HPDE6-E6E7 (cell line): Measurements from ENCODE around the gene RPH3AL.
"Not testable (repeated sequence)": the region's sequence is repeated elsewhere in the genome, so short reads cannot be mapped to it uniquely, and the experiment has no call there.

ENCODE experiments used
- DNase-seq: peaks from one replicate; pipeline ENCODE4 v3.0.0; 2011; ENCODE audit warnings: missing footprints; ENCODE audit errors: extremely low spot score

The RPH3AL gene

DNA sequence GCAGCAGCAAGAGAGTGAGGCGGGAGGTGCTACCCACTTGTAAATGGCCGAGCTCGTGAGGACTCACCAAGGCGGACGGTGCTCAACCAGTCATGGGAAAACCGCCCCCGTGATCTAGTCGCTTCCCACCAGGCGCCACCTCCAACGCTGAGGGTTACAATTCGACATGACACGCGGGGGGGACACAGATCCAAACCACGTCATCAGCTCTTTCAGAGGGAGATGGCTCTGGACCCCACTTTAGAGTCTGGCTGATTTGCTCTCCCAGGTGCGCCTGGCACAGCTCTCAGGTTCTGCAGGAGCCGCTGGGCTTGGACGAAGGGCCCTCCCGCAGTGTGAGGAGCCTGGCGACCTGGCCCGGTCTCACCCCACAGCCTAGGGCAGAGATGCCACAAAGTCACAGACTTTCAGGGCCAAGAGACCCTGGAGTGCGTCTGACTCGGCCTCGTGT lies 150.1 kb downstream of the RPH3AL start:
- no peak for DNase-seq

GRCh38 chr17:201736-202135 lies 150.9 kb downstream of the RPH3AL start:
- DNase-seq, result not testable (repeated sequence)

- not testable (repeated sequence) for DNase-seq
Measured at GRCh38 chr17:201257-201656, 151.3 kb downstream of the RPH3AL start.

DNA sequence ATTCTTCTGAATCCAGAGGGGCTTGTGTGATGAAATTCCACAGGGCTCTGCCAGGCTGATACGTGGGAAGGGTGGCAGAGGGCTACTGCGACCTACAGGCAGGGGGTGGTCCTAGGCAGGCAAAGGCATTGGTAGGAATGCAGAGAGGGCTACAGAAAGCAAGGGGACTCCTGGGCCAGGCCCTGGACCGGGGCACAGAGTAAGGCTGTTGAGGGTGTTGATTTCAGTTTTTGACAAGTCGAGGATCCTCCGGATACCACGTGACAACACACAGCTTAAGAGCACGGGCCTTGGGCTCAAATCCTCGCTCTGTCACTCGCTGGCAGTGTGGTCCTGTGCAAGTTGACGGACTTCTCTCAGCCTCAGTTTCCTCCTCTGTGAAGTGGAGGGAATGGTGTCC lies 152.0 kb downstream of the RPH3AL start:
- no peak for DNase-seq

DNA sequence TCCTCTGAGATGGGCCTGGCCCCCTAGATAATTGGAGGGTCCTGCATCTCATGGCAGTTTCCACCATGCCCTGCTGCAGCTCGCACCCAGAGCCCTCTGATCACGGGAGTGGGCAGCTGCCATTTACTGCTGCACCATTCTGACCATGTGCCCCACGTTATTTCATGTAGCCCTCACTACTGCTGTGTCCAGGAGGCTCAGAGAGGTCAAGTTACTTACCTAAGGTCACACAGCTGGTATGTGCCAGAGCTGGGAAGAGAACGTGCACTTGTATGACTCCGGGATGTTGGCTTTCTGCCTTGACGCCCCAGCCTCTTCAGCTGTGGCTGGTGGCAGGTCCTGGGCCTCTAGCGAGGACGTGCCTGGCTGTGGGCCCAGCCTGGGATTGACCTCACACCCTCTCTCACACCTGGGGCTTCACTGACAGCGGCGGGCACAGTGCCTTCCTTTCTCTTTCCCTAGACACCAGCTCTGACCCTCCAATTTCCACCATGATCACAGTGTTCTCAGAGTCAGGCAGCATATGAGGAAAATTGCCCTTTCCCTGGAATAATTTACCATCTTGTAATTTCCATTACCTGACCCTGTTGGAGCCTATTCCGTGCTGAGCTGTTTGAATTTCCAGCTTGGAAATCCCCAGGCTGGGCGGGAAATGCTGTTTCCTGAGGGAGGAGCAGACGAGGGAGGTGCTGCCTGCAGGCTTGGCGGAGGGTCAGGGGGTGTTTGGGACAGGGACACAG lies 152.6 kb downstream of the RPH3AL start:
- no peak for DNase-seq

- DNase-seq, result no peak
Measured at GRCh38 chr17:199191-199604, 153.4 kb downstream of the RPH3AL start.

GRCh38 chr17:198225-198624 lies 154.4 kb downstream of the RPH3AL start:
- DNase-seq, result not testable (repeated sequence)

- no peak for DNase-seq
Measured at GRCh38 chr17:197352-197751, 155.3 kb downstream of the RPH3AL start.

GRCh38 chr17:194828-195602 lies 157.6 kb downstream of the RPH3AL start:
- no peak for DNase-seq

DNA sequence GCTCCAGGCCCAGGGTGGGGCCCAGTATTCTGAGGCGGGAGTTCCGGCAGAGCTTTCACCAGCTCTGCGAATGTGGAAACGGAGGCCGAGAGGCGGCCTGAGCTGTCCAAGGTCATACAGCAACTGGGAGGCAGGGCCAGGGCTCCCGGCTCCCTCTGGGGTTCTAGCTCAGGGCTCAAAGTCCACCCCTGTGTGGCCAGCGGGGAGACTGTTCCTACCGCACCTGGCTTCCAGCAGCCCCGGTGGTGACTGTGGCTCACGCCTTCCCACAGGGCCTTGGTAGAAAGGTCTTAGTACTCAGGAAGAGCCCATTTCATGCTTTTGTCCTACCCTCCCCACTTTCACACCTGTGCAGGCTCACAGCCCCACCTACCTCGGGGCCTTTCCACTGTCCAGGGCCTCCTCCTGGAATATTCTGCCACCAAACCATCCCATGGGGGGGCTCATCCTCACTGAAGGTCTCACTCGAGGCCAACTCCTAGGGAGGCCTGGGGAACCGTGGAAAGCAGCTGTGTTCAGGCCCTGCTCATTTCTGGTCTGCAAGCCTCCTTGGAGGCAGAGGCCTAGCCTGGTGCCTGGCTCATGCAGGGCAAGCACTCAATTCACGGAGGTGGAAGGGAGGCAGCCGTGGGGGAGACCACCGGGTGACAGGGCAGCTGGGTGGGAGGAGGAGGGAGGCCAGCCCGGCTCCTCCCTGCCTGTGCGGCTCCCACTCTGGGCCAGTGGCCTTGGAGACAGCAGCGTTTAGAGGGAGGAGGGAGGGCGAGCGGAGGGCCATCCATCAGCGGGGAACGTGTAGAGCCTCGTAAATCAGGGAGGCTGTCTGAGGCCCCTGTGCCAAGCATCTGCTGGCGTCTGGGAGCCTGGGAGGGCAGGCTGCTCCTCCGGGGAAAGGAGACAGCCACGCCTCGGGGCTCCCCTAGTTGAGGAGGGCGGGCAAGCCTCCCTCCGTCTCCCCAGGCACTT lies 158.5 kb downstream of the RPH3AL start:
- no peak for DNase-seq

DNA sequence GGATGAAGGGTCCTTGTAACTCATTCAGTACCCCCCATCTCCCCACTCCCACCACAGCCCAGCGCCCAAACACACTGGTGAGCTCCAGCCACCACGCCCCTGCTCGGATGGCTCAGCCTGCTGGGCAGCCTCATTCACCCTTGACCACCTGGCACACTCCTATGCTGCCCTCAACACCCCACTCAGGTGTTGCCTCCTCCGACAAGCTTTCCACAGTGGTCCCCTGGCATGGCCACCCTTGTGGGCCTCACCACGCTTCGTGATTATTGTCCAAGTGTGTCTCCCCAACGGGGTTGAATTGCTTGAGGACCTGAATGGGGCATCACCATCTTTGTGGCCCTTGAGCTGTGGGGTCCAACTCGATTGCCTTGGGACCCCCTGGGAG lies 159.2 kb downstream of the RPH3AL start:
- no peak for DNase-seq

GRCh38 chr17:192666-193425 lies 159.8 kb downstream of the RPH3AL start:
- no peak for DNase-seq

DNA sequence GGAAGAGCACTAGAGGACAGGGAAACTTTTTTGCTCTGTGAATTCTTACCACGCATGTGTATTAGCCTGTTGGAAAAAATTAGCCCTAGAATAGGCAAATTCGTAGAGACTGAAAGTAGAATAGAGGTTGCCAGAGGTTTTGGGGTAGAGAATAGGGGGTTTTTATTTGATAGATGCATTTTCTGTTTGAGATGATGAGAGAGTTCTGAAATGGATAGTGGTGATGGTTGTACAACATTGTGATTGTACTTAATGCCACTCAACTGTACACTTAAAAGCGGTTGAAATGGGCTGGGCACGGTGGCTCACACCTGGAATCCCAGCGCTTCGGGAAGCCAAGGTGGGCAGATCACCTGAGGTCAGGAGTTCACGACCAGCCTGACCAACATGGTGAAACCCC lies 163.2 kb downstream of the RPH3AL start:
- no peak for DNase-seq

DNA sequence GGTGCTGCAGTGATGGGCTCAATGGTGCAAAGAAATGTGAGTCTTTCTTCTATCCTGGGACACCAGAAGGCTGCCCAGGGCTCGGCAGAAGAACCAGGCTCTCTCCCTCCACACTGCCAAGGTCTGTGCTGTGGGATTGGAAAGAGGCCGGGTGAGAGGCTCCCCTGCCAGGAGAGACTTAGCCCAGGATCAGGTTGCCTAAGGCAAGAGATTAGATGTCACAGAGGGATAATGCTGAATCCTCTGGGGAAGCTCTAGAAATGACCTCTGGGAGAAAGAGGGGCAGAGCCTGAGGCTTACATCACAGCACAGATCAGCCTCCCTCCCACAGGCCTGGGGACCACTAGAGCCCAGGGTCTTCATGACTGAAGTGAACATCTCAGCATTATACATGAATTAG lies 165.5 kb downstream of the RPH3AL start:
- DNase-seq, result no peak

GRCh38 chr17:185445-186138 lies 167.0 kb downstream of the RPH3AL start:
- no peak for DNase-seq

GRCh38 chr17:183021-183420 lies 169.6 kb downstream of the RPH3AL start:
- no peak for DNase-seq

DNA sequence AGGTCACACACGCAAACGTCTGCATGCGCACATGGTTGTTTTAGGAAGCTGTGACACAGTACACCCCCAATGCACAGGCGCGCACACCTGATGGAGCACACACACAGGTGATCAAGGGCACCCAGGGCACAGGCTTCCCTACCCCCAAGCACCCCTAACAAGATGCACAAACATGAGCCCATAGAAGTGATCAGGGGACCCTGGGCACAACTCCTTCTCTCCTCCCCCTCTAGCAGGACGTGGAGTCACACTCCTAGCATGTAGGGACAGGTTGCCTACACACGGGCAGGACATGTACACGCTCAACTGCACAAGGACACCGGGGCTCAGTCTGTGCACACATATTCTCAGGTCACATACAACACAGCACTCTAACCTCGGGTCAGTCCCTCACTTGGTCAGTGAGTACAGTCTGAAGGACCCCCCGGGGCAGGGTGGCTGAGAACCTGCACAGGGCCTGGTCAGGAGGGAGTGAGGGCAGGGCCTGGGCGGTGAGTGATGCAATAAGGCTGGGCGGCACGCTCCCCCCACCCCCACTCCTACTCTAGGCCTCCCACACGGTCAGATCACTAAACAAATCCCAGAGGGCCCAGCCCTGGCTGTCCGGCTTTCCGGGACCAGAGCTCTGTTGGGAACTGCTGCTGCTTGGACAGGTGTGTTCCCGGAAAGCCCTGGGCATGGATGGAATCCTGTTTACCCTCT lies 170.4 kb downstream of the RPH3AL start:
- no peak for DNase-seq

GRCh38 chr17:181245-182049 lies 171.2 kb downstream of the RPH3AL start, which contains the start of gene DOC2B:
Gene DOC2B, minus strand, starts transcription at chr17:181650. Its CDS starts 171 bp downstream, at chr17:181479.
- no peak for DNase-seq
